ENCODE measurements around the gene ENKD1.

The ENKD1 gene

GRCh38 chr16:67648764-67649407 is 17.7 kb downstream of the ENKD1 start:
- DNase-seq: no peak

GRCh38 chr16:67648088-67648763 is 18.3 kb downstream of the ENKD1 start:
- DNase-seq: no peak

GRCh38 chr16:67647681-67648080 is 18.9 kb downstream of the ENKD1 start:
- no peak for DNase-seq

- no peak for DNase-seq
Observed at GRCh38 chr16:67647111-67647651, 19.4 kb downstream of the ENKD1 start.

GRCh38 chr16:67645397-67646121 is 21.0 kb downstream of the ENKD1 start:
- DNase-seq: no peak

GRCh38 chr16:67644038-67644437 is 22.5 kb downstream of the ENKD1 start:
- DNase-seq: no peak

- peak; percentile 22 to 66 for DNase-seq
Observed at GRCh38 chr16:67641779-67642708, 24.5 kb downstream of the ENKD1 start.

GRCh38 chr16:67637625-67638024 is 28.9 kb downstream of the ENKD1 start:
- no peak for DNase-seq

- no peak for DNase-seq
Observed at GRCh38 chr16:67636713-67637112, 29.8 kb downstream of the ENKD1 start.

GRCh38 chr16:67632415-67633172 is 34.0 kb downstream of the ENKD1 start:
- no peak for DNase-seq

- DNase-seq: no peak
Observed at GRCh38 chr16:67628216-67628615, 38.3 kb downstream of the ENKD1 start.

GRCh38 chr16:67613808-67614207 is 52.7 kb downstream of the ENKD1 start:
- DNase-seq: no peak

All from NCI-H2081 (cell line).